ENCODE data around the gene FBXO34.
"Not testable (repeated sequence)": the region's sequence is repeated elsewhere in the genome, so short reads cannot be mapped to it uniquely, and the experiment has no call there.

The FBXO34 gene

GRCh38 chr14:55313480-55313879 is 42.3 kb downstream of the FBXO34 start:
- DNase-seq = no peak

GRCh38 chr14:55314449-55314848 is 43.2 kb downstream of the FBXO34 start:
- no peak for DNase-seq

- no peak for DNase-seq
Measured at GRCh38 chr14:55316564-55316963, 45.3 kb downstream of the FBXO34 start.

GRCh38 chr14:55317542-55318306 is 46.5 kb downstream of the FBXO34 start:
- DNase-seq = no peak

- DNase-seq = no peak
Measured at GRCh38 chr14:55318694-55319093, 47.5 kb downstream of the FBXO34 start.

- DNase-seq = no peak
Measured at GRCh38 chr14:55323910-55324309, 52.7 kb downstream of the FBXO34 start.

- DNase-seq = no peak
Measured at GRCh38 chr14:55324812-55325211, 53.6 kb downstream of the FBXO34 start.

GRCh38 chr14:55327179-55327578 is 56.0 kb downstream of the FBXO34 start:
- DNase-seq = no peak

GRCh38 chr14:55328317-55328716 is 57.1 kb downstream of the FBXO34 start:
- DNase-seq = no peak

GRCh38 chr14:55329999-55330710 is 58.9 kb downstream of the FBXO34 start:
- no peak for DNase-seq

GRCh38 chr14:55332654-55333570 is 61.7 kb downstream of the FBXO34 start:
- no peak for DNase-seq

- no peak for DNase-seq
Measured at GRCh38 chr14:55333711-55334485, 62.7 kb downstream of the FBXO34 start.

- no peak for DNase-seq
Measured at GRCh38 chr14:55336162-55336561, 64.9 kb downstream of the FBXO34 start.

- DNase-seq = no peak
Measured at GRCh38 chr14:55336691-55337090, 65.5 kb downstream of the FBXO34 start.

GRCh38 chr14:55339770-55340169 is 68.5 kb downstream of the FBXO34 start:
- DNase-seq = no peak

GRCh38 chr14:55340482-55340881 is 69.3 kb downstream of the FBXO34 start:
- no peak for DNase-seq

- DNase-seq = no peak
Measured at GRCh38 chr14:55341781-55342180, 70.6 kb downstream of the FBXO34 start.

- DNase-seq = not testable (repeated sequence)
Measured at GRCh38 chr14:55344582-55345163, 73.5 kb downstream of the FBXO34 start.

GRCh38 chr14:55347040-55347439 is 75.8 kb downstream of the FBXO34 start:
- no peak for DNase-seq

GRCh38 chr14:55347748-55348147 is 76.5 kb downstream of the FBXO34 start:
- DNase-seq = no peak

- DNase-seq = no peak
Measured at GRCh38 chr14:55348766-55349453, 77.7 kb downstream of the FBXO34 start.

- DNase-seq = no peak
Measured at GRCh38 chr14:55349565-55349964, 78.3 kb downstream of the FBXO34 start.
